ENCODE results near the gene PAK4. TPM values are rescaled to one million over a fixed set of nuclear protein-coding genes. Genes with fewer than 3 reads are reported as not detected.
A peak's percentile ranks its signal among the peaks of the same experiment; 100 is the strongest.

PAK4 gene
- total RNA-seq, 1 experiment from 2014 or later = 63.1 TPM

DNA sequence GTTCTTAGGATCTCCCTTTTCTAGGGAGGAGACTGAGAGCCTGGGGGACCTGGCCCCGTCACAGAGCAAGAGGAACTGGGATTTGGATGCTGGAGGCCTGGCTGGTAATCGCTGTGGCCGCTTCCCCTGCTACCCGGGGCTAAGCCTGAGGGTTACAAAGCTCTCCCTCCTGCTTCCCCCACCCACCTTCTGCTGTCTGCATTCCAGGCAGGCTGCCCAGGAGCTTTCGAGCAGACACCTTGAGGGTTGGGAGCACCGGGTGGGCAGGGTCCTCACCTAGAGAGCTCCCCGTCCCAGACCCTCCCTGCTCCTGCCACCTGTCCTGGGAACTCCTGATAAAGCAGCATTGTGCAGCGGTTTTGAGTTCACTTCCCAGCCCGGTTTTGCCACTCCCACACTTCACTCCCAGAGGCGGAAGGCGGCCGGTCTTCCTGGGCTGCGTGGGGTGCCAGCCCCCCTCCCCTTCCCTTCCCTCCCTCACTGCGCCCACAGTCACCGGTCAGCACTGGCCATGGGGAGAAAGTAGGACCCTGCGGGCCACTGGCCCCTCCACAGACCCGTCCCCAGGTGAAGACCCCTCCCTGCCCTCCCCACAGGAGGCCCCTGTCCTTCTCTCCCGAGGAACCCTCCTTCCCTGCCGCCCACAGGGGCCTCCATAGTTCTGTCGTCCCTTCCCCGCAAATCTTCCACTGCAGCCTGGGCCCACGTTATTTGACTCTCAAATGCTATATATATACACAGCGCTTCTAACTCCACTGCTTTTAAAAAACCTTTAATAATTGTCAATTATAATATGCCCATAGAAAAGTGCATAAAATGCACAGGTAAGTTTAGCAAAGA lies 8.1 kb downstream of the PAK4 start:
- Histone ChIP-seq H3K9me3 (ENCODE audit: control insufficient read depth, low read depth, low read length) (no peaks in the 10 kb centered on the region), H4K91ac (ENCODE audit: insufficient read length, low read depth, low read length) (no peak overlapping the region), H3K27me3 (ENCODE audit: insufficient read depth, low read length) (no peaks in the 10 kb centered on the region), H3K23me2 (ENCODE audit: insufficient read length, low read depth, low read length, poor library complexity, severe bottlenecking) (no peaks in the 10 kb centered on the region), H2BK15ac (ENCODE audit: low read depth, low read length) (no peak overlapping the region), H3K4ac (ENCODE audit: low read depth, low read length) (no peak overlapping the region), H3K14ac (ENCODE audit: insufficient read depth, low read length) (no peak overlapping the region), H3K56ac (ENCODE audit: insufficient read length, low read depth, low read length) (no peak overlapping the region), H2BK20ac (ENCODE audit: low read depth, low read length, poor library complexity, severe bottlenecking) (no peak overlapping the region), H4K20me1 (ENCODE audit: control insufficient read depth, insufficient read depth, insufficient read length) (peaks cover 8% of the 10 kb centered on the region), H3K9ac (ENCODE audit: extremely low read depth, insufficient read length, low read length) (no peak overlapping the region), H3K79me1 (ENCODE audit: insufficient read depth, low read depth, low read length, poor library complexity, severe bottlenecking) (no peaks in the 10 kb centered on the region), H2AK5ac (ENCODE audit: insufficient read length, low read length) (no peak overlapping the region), H2BK5ac (ENCODE audit: insufficient read length, low read length) (no peak overlapping the region), H2AFZ (ENCODE audit: low read length) (no peak overlapping the region), H3T11ph (ENCODE audit: low read length) (no peak overlapping the region), H4K5ac (ENCODE audit: insufficient read length, low read depth, low read length) (no peak overlapping the region), H3K18ac (ENCODE audit: insufficient read length, low read depth, low read length) (no peak overlapping the region), H2BK120ac (ENCODE audit: low read depth, low read length, poor library complexity, severe bottlenecking) (no peak overlapping the region), H4K8ac (replicated peaks; ENCODE audit: insufficient read length, low read depth, low read length) (no peak overlapping the region), H3K4me1 (ENCODE audit: insufficient read depth, low read length) (peaks cover 8% of the 10 kb centered on the region; the same call in 1 of the 2 replicates), H3K79me2 (ENCODE audit: insufficient read depth, low read length) (peaks cover 25% of the 10 kb centered on the region; the same call in 1 of the 2 replicates), H3K27ac (ENCODE audit: insufficient read length, low read depth, low read length) (no peak overlapping the region), H3K23ac (ENCODE audit: insufficient read length, low read depth, low read length) (no peak overlapping the region), H2BK12ac (ENCODE audit: insufficient read length, low read depth, low read length) (no peak overlapping the region), H3K4me2 (ENCODE audit: insufficient read depth, insufficient read length, low read length) (no peak overlapping the region)
- Mint-ChIP-seq H3K4me1 (peaks cover 77 to 89% of the 10 kb centered on the region in 2 experiments), H3K4me3 (peak overlapping the region; percentile 15 to 45; a peak in 1 of 5 replicates), H3K36me3 (ENCODE audit: insufficient read depth in 1 of 3, low read depth in 3 of 3) (no peaks in the 10 kb centered on the region; a peak in 1 of 7 replicates), H3K9me3 (no peaks in the 10 kb centered on the region), H3K27ac (0 out of 7 replicates have a peak overlapping the region, but pooled peaks of 1 of the 3 experiments have one; percentile 53), H3K27me3 (ENCODE audit: low read depth) (no peaks in the 10 kb centered on the region)
- no peak for TF ChIP-seq CTCF (conservative IDR thresholded peaks at IDR 0.05)
- DNase-seq = no peak
- WGBS (ENCODE audit: extremely low coverage, insufficient read length, low lambda C conversion rate) = no CpG with 5 or more reads among the region's 23 CpGs

Data from H9 (cell line).